DOHH2 (cell line): ENCODE data around the gene CREB5.

Experiments
- H3F3A ChIP-seq: fragments of 200-600 bp; sonication (generic), shearing (Covaris generic); 2 replicates; pipeline ENCODE4 v1.6.0; 2016; ENCODE audit warnings: antibody characterized with exemption, mild to moderate bottlenecking; ENCODE audit not compliant: control insufficient read depth, insufficient read depth
- H3K27ac ChIP-seq: fragments of 200-600 bp; sonication (generic); 2 replicates; pipeline ENCODE4 v1.5.1; 2014; ENCODE audit warnings: low read depth, mild to moderate bottlenecking, low read length, moderate library complexity
- H3K27me3 ChIP-seq: fragments of 200-600 bp; sonication (generic); 2 replicates; pipeline ENCODE4 v1.6.1; 2014; ENCODE audit warnings: mild to moderate bottlenecking, low read length, mixed read lengths; ENCODE audit not compliant: control insufficient read depth
- H3K36me3 ChIP-seq: fragments of 200-600 bp; sonication (generic); 2 replicates; pipeline ENCODE4 v1.6.1; 2014; ENCODE audit warnings: mild to moderate bottlenecking, low read length, moderate library complexity, mixed read lengths; ENCODE audit not compliant: control insufficient read depth
- H3K4me1 ChIP-seq: fragments of 200-600 bp; sonication (generic); 2 replicates; pipeline ENCODE4 v1.6.1; 2014; ENCODE audit warnings: mild to moderate bottlenecking, low read length, mixed read lengths; ENCODE audit not compliant: control insufficient read depth
- H3K4me2 ChIP-seq: fragments of 200-600 bp; sonication (generic); 2 replicates; pipeline ENCODE4 v1.6.0; 2014; ENCODE audit warnings: mild to moderate bottlenecking, low read length, moderate library complexity
- H3K4me3 ChIP-seq: fragments of 200-600 bp; sonication (generic); 2 replicates; pipeline ENCODE4 v1.5.1; 2014; ENCODE audit warnings: mild to moderate bottlenecking, low read length, mixed read lengths
- H3K79me2 ChIP-seq: fragments of 200-600 bp; sonication (generic); 2 replicates; pipeline ENCODE4 v1.6.1; 2014; ENCODE audit warnings: mild to moderate bottlenecking, low read length, mixed read lengths; ENCODE audit not compliant: control insufficient read depth
- H3K9me2 ChIP-seq: fragments of 200-600 bp; sonication (generic); replicated peaks from 2 replicates; pipeline ENCODE4 v1.6.1; 2014; ENCODE audit warnings: mild to moderate bottlenecking, low read length, mixed read lengths; ENCODE audit not compliant: control insufficient read depth
- H3K9me3 ChIP-seq: fragments of 200-600 bp; sonication (generic); 2 replicates; pipeline ENCODE4 v1.6.1; 2014; ENCODE audit warnings: antibody characterized with exemption, low read length, mixed read lengths; ENCODE audit not compliant: control insufficient read depth, insufficient read depth
- H4K20me1 ChIP-seq: fragments of 200-600 bp; sonication (generic); 2 replicates; pipeline ENCODE4 v1.6.0; 2014; ENCODE audit warnings: low read depth, mild to moderate bottlenecking, antibody characterized with exemption, low read length, moderate library complexity; ENCODE audit not compliant: control insufficient read depth, insufficient read depth
- EZH2phosphoT487 ChIP-seq: fragments of 200-600 bp; sonication (generic); IDR thresholded peaks from 2 replicates; pipeline ENCODE4 v1.6.1; 2017; ENCODE audit warnings: borderline replicate concordance, mild to moderate bottlenecking, antibody characterized with exemption, low read length, moderate library complexity, mixed read lengths
- TF ChIP-seq, protein P1 (sequence below): fragments of 200-600 bp; sonication (generic); IDR thresholded peaks from one replicate; pipeline ENCODE4 v1.5.1; 2014; ENCODE audit warnings: antibody characterized with exemption, mild to moderate bottlenecking, low read depth, low read length; ENCODE audit not compliant: poor library complexity, severe bottlenecking

The CREB5 gene

DNA sequence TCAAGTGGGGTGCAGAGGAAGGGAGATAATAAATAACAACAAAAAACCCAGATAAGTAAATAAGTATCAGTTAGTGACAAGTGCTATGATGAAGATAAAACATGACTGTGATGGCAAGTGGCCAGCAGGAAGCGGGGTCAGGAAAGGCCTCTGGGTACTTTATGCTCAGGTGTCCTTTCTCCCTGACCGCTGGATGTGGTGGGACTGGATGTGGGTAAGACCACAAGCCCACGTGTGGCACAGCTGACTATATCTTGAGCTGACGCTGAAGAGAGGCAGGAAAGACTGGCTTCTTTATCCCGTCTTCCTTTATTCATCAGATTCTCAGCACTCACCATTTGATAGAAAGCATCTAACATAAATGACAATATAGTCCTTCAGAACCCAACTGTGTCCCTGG, 87.8 kb downstream of the CREB5 start:
- Histone ChIP-seq H3K27me3 (no peaks in the 10 kb centered on the region), H3F3A (no peaks in the 10 kb centered on the region), H3K36me3 (no peaks in the 10 kb centered on the region), H3K9me2 (no peaks in the 10 kb centered on the region), H3K4me1 (no peaks in the 10 kb centered on the region), H3K4me3 (no peak overlapping the region), H3K4me2 (no peak overlapping the region), H3K27ac (no peak overlapping the region), H4K20me1 (no peaks in the 10 kb centered on the region), H3K9me3 (no peaks in the 10 kb centered on the region), H3K79me2 (no peaks in the 10 kb centered on the region)
- TF ChIP-seq, protein P1, sequence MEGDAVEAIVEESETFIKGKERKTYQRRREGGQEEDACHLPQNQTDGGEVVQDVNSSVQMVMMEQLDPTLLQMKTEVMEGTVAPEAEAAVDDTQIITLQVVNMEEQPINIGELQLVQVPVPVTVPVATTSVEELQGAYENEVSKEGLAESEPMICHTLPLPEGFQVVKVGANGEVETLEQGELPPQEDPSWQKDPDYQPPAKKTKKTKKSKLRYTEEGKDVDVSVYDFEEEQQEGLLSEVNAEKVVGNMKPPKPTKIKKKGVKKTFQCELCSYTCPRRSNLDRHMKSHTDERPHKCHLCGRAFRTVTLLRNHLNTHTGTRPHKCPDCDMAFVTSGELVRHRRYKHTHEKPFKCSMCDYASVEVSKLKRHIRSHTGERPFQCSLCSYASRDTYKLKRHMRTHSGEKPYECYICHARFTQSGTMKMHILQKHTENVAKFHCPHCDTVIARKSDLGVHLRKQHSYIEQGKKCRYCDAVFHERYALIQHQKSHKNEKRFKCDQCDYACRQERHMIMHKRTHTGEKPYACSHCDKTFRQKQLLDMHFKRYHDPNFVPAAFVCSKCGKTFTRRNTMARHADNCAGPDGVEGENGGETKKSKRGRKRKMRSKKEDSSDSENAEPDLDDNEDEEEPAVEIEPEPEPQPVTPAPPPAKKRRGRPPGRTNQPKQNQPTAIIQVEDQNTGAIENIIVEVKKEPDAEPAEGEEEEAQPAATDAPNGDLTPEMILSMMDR, result no peak
- TF ChIP-seq EZH2phosphoT487, result no peak

DNA sequence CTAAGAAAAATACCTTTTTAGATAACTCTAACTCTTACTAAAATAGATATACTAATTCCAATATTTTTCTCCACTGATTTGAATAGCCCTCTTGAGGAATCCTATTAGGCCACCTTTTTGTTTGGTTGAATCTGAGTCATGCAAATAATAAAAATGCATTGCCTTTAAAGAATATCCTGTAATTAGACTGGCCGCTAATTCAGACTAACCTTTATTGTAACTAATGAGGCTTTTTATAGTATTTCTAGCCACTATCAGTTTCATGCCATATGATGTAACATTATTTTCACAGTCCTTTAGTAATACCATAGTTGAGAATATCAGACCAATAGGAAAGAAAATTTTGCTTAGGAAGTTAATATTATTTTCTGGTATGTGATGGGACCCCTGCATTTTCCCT, 90.1 kb downstream of the CREB5 start:
- no peaks in the 10 kb centered on the region for H3K36me3 ChIP-seq
- no peaks in the 10 kb centered on the region for H3K4me1 ChIP-seq
- H3K9me2 ChIP-seq, result no peaks in the 10 kb centered on the region
- H3K9me3 ChIP-seq, result no peaks in the 10 kb centered on the region
- H3K27me3 ChIP-seq, result no peaks in the 10 kb centered on the region
- H3K27ac ChIP-seq, result no peak overlapping the region
- no peak overlapping the region for H3K4me3 ChIP-seq
- H4K20me1 ChIP-seq, result no peaks in the 10 kb centered on the region
- H3K79me2 ChIP-seq, result no peaks in the 10 kb centered on the region
- no peak overlapping the region for H3K4me2 ChIP-seq
- H3F3A ChIP-seq, result no peaks in the 10 kb centered on the region
- no peak for TF ChIP-seq EZH2phosphoT487
- TF ChIP-seq, protein P1, result no peak

DNA sequence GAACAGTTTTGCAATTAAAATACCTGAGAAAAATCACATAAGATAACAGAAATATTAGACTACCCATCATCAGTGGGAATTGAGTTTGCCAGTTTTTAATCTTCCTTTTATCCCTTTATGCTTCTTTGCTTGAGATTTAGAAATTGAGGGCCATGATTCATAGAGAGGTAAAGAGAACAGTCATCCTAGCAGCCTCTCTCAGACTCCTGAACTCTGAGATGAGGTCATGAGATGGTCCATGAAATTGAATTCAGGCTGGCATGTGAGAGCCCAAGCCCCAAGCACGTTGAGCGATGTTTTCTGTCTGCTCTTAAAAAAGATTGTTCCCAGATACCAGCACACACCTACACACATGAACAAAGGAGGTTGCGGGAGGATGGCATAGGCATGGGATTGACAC, 91.1 kb downstream of the CREB5 start:
- no peaks in the 10 kb centered on the region for H3K4me1 ChIP-seq
- H3K9me2 ChIP-seq, result no peaks in the 10 kb centered on the region
- H3K27me3 ChIP-seq, result no peaks in the 10 kb centered on the region
- H3K79me2 ChIP-seq, result no peaks in the 10 kb centered on the region
- no peak overlapping the region for H3K4me2 ChIP-seq
- H3F3A ChIP-seq, result no peaks in the 10 kb centered on the region
- no peak for TF ChIP-seq EZH2phosphoT487
- TF ChIP-seq, protein P1, result no peak
- H3K36me3 ChIP-seq, result no peaks in the 10 kb centered on the region
- H3K9me3 ChIP-seq, result no peaks in the 10 kb centered on the region
- no peaks in the 10 kb centered on the region for H4K20me1 ChIP-seq
- H3K4me3 ChIP-seq, result no peak overlapping the region
- no peak overlapping the region for H3K27ac ChIP-seq

DNA sequence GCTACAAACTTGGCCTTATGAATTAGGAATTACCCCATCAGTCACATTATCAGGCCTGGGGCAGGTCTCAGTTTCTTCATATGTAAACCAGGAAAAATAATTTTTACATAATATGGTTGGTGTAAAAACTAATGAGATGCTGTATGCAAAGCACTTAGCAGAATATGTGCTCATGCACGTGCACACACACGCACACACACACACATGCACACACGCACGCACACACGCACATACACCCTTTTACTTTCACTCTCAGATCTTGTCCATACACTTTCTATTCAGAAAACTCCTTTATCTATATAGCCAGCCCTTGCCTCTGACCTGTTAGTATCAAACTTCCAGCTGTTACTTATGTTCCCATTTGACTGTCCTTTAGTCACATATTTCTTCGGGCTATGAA, 92.7 kb downstream of the CREB5 start:
- peaks cover 6% of the 10 kb centered on the region for H3K4me1 ChIP-seq
- no peak overlapping the region for H3K4me2 ChIP-seq

More for the DNA sequence above, 92.7 kb downstream of the CREB5 start:
- H3K27ac ChIP-seq, result no peak overlapping the region
- no peaks in the 10 kb centered on the region for H3K27me3 ChIP-seq
- no peaks in the 10 kb centered on the region for H4K20me1 ChIP-seq
- H3K36me3 ChIP-seq, result no peaks in the 10 kb centered on the region
- no peak overlapping the region for H3K4me3 ChIP-seq
- H3K9me3 ChIP-seq, result no peaks in the 10 kb centered on the region
- no peaks in the 10 kb centered on the region for H3K79me2 ChIP-seq
- no peaks in the 10 kb centered on the region for H3K9me2 ChIP-seq
- no peaks in the 10 kb centered on the region for H3F3A ChIP-seq
- TF ChIP-seq EZH2phosphoT487, result no peak
- TF ChIP-seq, protein P1, result no peak
